GM10266 (cell line): ENCODE results near the gene ABCB9.

Experiments used
- DNase-seq: peaks from one replicate; pipeline ENCODE4 v3.0.0; 2012; ENCODE audit errors: extremely low spot score
- CTCF ChIP-seq: IDR thresholded peaks from 2 replicates; pipeline ENCODE4 v1.5.1; 2012; ENCODE audit warnings: mild to moderate bottlenecking, low read depth; ENCODE audit not compliant: control insufficient read depth, insufficient read depth; ENCODE audit errors: missing control alignments

ABCB9 gene

GRCh38 chr12:122966743-122967550 lies 684 bp upstream of the ABCB9 start:
- no peak for TF ChIP-seq CTCF
- no peak for DNase-seq

GRCh38 chr12:122965321-122965751 lies 927 bp downstream of the ABCB9 start:
- DNase-seq = no peak
- no peak for TF ChIP-seq CTCF

- no peak for DNase-seq
- no peak for TF ChIP-seq CTCF
Measured at GRCh38 chr12:122964439-122965257, 1.6 kb downstream of the ABCB9 start.

- TF ChIP-seq CTCF = no peak
- DNase-seq = no peak
Measured at GRCh38 chr12:122963941-122964265, 2.4 kb downstream of the ABCB9 start.

GRCh38 chr12:122961531-122962329 lies 4.5 kb downstream of the ABCB9 start:
- TF ChIP-seq CTCF = no peak
- no peak for DNase-seq

- no peak for DNase-seq
- no peak for TF ChIP-seq CTCF
Measured at GRCh38 chr12:122960193-122960569, 6.1 kb downstream of the ABCB9 start.
